A549 treated with Hydrocortisone at 1 μM for 4 hours (cell line): ENCODE results near the gene OCA2. TPM values are rescaled to one million over a fixed set of nuclear protein-coding genes. Genes with fewer than 3 reads are reported as not detected.

Experiments
- total RNA-seq: library from RNA; stranded (reverse); fragments of 200-300 nt; extraction: Qiagen RNA extraction; gene quantifications from 5 replicates; pipeline ENCODE4 v1.2.3, GENCODE V29; 2022

The OCA2 gene
- 0.11 to 0.31 TPM (median 0.29 TPM) in 5 replicates for total RNA-seq

GRCh38 chr15:28098766-28099554, at the start of gene OCA2:
Gene OCA2 (minus strand): TSS chr15:28099315. CDS start chr15:28081874, 17,441 bp downstream.

Other genes with a start within 250 kb of the OCA2 start
- gene HERC2, start 222.9 kb upstream of the OCA2 start, total RNA-seq: 43.0 to 48.4 TPM (median 47.2 TPM) in 5 replicates